ENCODE data around the gene DYNC2H1. TPM values are rescaled to one million over a fixed set of nuclear protein-coding genes. Genes with fewer than 3 reads are reported as not detected.

Gene DYNC2H1
- total RNA-seq, 3 donors from 2014 or later: 36.7 to 46.2 (median 40.3) TPM

DNA sequence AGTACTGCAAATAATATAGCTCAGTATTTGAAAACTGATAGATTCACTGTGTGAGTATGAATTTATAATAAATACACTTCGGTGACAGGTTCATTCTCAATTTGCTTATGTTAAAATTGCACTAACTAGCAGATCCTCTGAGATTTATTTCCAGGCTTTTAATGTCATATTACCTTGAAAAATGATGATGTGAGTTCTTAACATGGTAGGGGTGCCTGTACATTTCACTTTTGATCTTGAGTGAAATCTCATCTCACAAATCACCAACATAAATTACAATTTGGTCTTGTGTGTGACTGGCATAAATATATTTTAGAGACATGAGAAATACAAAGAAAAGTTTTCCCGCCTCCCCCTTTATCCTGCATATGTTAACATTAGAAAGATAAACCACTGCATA lies 240.4 kb downstream of the DYNC2H1 start:
- no peaks in the 10 kb centered on the region for H3K27me3 ChIP-seq
- no peak overlapping the region for H3K4me3 ChIP-seq
- H3K9me3 ChIP-seq: no peaks in the 10 kb centered on the region
- intact Hi-C loops (cut with DNase I; ENCODE audit: low total_unique reads): no loop called here
- no peak for DNase-seq (ENCODE audit: low spot score in 2 of 2)
- H3K36me3 ChIP-seq: no peaks in the 10 kb centered on the region
- TF ChIP-seq POLR2AphosphoS5 (IDR thresholded peaks at IDR 0.05) (no peak), POLR2A (IDR thresholded peaks at IDR 0.05) (no peak)
- TF ChIP-seq, protein P1, sequence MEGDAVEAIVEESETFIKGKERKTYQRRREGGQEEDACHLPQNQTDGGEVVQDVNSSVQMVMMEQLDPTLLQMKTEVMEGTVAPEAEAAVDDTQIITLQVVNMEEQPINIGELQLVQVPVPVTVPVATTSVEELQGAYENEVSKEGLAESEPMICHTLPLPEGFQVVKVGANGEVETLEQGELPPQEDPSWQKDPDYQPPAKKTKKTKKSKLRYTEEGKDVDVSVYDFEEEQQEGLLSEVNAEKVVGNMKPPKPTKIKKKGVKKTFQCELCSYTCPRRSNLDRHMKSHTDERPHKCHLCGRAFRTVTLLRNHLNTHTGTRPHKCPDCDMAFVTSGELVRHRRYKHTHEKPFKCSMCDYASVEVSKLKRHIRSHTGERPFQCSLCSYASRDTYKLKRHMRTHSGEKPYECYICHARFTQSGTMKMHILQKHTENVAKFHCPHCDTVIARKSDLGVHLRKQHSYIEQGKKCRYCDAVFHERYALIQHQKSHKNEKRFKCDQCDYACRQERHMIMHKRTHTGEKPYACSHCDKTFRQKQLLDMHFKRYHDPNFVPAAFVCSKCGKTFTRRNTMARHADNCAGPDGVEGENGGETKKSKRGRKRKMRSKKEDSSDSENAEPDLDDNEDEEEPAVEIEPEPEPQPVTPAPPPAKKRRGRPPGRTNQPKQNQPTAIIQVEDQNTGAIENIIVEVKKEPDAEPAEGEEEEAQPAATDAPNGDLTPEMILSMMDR (IDR thresholded peaks at IDR 0.05): no peak
- no peaks in the 10 kb centered on the region for H3K4me1 ChIP-seq
- no peak overlapping the region for H3K27ac ChIP-seq

DNA sequence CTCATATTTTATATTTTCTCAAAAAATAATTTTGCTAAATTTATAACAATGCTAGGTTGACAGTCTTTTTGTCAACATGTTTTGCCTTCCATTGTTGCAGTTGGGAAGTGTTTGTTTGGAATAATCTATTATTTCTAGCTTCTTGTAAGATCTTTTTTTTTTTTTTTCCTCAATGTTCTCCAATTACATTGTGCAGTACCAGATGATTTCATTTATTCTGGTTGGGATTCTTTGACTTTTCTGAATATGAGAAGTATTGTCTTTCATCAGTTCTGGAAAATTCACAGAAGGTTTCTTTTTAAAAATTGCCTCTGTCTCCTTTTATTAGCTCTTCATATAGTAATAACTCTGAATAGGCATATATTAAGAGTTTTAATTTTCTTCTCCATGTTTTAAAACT lies 245.4 kb downstream of the DYNC2H1 start:
- intact Hi-C loops (cut with DNase I; ENCODE audit: low total_unique reads): no loop called here
- Histone ChIP-seq H3K27ac (no peak overlapping the region), H3K4me1 (no peaks in the 10 kb centered on the region), H3K9me3 (no peaks in the 10 kb centered on the region), H3K4me3 (no peak overlapping the region), H3K27me3 (no peaks in the 10 kb centered on the region), H3K36me3 (no peaks in the 10 kb centered on the region)
- TF ChIP-seq POLR2AphosphoS5 (IDR thresholded peaks at IDR 0.05) (no peak), POLR2A (IDR thresholded peaks at IDR 0.05) (no peak)
- TF ChIP-seq, protein P1 (IDR thresholded peaks at IDR 0.05): no peak
- DNase-seq (ENCODE audit: low spot score in 2 of 2): no peak

DNA sequence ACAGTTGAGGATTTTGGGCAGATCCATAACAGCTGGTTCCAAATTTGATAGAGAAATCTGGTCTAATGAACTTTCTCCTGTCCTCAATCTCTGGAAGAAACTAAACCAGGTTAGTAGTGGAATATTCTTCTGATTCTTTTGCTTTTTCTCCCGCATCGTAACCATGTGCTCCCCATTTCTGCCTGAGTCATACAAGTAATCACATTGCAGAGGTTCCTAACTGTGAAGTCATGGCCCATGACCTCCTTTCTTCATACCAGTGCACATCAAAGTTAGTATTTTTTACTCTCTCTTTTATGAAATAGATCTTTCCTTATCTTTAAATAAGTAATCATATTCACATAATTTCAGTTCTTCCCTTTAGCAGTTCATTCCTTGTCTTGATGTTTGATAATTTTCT lies 249.0 kb downstream of the DYNC2H1 start:
- Histone ChIP-seq H3K9me3 (no peaks in the 10 kb centered on the region), H3K27me3 (no peaks in the 10 kb centered on the region), H3K4me1 (no peaks in the 10 kb centered on the region), H3K36me3 (no peaks in the 10 kb centered on the region), H3K4me3 (no peak overlapping the region), H3K27ac (no peak overlapping the region)
- TF ChIP-seq POLR2A (IDR thresholded peaks at IDR 0.05) (no peak), POLR2AphosphoS5 (IDR thresholded peaks at IDR 0.05) (no peak)
- TF ChIP-seq, protein P1 (IDR thresholded peaks at IDR 0.05): no peak
- intact Hi-C loops (cut with DNase I; ENCODE audit: low total_unique reads): no loop called here
- no peak for DNase-seq (ENCODE audit: low spot score in 2 of 2)

DNA sequence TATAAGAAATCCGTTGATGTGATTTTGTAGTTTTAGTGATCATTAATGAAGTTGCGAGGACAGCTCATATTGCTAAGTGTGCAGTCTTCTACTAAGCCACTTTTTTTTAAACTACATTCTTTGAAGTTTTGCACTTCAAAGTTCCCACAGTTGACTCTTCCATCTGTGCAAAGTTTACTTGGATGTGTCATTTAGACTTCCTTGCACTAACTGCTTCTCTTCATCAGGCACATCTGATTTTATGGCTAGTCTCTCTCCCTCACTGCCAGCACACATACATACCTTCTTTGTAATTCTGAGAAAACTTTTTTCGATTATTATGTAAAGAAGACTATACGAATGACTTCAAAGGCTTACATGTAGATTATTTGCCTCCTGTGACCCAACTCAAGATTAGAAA lies 250.0 kb downstream of the DYNC2H1 start:
- intact Hi-C loops (cut with DNase I; ENCODE audit: low total_unique reads): no loop called here
- H3K4me1 ChIP-seq: no peaks in the 10 kb centered on the region
- no peaks in the 10 kb centered on the region for H3K9me3 ChIP-seq
- H3K27me3 ChIP-seq: no peaks in the 10 kb centered on the region
- DNase-seq (ENCODE audit: low spot score in 2 of 2): no peak
- no peak for TF ChIP-seq POLR2A (IDR thresholded peaks at IDR 0.05)
- no peak for TF ChIP-seq POLR2AphosphoS5 (IDR thresholded peaks at IDR 0.05)
- TF ChIP-seq, protein P1 (IDR thresholded peaks at IDR 0.05): no peak
- H3K4me3 ChIP-seq: no peak overlapping the region
- no peak overlapping the region for H3K27ac ChIP-seq
- no peaks in the 10 kb centered on the region for H3K36me3 ChIP-seq

DNA sequence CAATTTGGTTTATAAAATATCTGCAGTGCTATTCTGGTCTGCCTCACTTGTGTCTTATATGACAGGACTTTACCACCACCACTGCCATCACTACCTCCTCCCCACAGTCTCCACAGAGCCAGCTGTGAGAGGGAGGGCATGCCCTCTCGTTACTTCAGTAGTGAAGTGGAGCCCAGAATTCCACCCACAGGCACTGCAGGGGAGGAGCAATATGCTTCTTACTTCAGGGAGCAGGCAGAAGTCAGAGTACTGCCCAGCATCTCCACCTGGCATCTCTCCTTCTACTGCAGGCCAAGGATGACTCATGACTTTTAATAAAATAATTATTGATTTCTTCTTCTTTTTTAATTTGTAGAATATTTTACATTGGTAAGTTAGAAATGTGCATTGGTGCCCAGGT lies 255.5 kb downstream of the DYNC2H1 start:
- H3K36me3 ChIP-seq: no peaks in the 10 kb centered on the region
- H3K9me3 ChIP-seq: no peaks in the 10 kb centered on the region
- intact Hi-C loops (cut with DNase I; ENCODE audit: low total_unique reads): no loop called here
- no peak for DNase-seq (ENCODE audit: low spot score in 2 of 2)
- no peaks in the 10 kb centered on the region for H3K4me1 ChIP-seq
- no peak overlapping the region for H3K4me3 ChIP-seq
- TF ChIP-seq POLR2AphosphoS5 (IDR thresholded peaks at IDR 0.05): no peak
- TF ChIP-seq, protein P1 (IDR thresholded peaks at IDR 0.05): no peak
- TF ChIP-seq POLR2A (IDR thresholded peaks at IDR 0.05): no peak
- no peak overlapping the region for H3K27ac ChIP-seq
- H3K27me3 ChIP-seq: no peaks in the 10 kb centered on the region
